ENCODE data around the gene SDCCAG8.
"Not testable (repeated sequence)": the region's sequence is repeated elsewhere in the genome, so short reads cannot be mapped to it uniquely, and the experiment has no call there.

SDCCAG8 gene

DNA sequence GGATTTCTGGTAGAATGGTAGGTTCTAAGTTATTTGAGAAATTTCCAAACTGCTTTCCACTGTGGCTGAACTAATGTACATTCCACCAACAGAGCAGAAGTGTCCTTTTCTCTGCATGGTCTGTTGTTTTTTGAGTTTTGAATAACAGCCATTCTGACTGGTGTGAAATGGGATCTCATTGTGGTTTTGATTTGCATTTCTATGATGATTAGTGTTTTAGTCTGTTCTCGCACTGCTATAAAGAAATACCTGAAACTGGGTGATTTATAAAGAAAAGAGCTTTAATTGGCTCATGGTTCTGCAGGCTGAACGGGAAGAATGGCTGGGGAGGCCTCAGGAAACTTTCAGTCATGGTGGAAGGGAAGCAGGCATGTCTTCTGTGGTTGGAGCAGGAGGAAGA, 80.3 kb downstream of the SDCCAG8 start:
- no peak for DNase-seq (ENCODE audit: low read depth)

DNA sequence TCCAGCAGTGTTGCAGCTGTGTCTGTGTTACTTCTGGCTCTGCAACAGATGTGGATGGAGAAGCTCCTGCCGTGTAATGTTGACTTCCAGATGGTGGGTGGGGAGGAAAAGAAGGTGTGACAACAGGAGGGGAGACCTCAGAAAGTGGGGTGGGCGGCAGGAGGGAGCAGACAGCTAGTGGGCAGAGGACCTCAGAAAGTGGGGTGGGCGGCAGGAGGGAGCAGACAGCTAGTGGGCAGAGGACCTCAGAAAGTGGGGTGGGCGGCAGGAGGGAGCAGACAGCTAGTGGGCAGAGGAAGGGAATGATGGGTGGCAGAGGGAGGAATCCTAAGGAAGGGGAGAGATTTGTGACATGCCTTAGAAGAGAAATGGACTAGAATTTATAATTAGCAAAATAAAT, 83.0 kb downstream of the SDCCAG8 start:
- DNase-seq (ENCODE audit: low read depth), result not testable (repeated sequence)

DNA sequence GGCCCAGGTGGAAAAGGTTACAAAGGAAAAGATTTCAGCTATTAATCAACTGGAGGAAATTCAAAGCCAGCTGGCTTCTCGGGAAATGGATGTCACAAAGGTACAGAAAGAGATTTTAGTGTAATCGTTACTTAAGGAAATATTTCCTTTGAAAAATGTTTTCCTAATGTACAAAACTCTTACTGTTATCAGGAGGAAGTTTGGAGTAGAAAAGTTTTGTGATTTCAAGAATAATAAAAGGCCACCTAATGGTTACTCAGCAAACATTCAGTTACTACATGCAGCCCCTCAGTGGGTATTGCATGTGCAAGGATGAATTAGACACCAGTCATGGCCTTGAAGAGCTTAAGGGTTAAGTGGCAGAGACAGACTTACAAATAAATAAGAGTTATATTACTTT, 85.2 kb downstream of the SDCCAG8 start:
- no peak for DNase-seq (ENCODE audit: low read depth)

DNA sequence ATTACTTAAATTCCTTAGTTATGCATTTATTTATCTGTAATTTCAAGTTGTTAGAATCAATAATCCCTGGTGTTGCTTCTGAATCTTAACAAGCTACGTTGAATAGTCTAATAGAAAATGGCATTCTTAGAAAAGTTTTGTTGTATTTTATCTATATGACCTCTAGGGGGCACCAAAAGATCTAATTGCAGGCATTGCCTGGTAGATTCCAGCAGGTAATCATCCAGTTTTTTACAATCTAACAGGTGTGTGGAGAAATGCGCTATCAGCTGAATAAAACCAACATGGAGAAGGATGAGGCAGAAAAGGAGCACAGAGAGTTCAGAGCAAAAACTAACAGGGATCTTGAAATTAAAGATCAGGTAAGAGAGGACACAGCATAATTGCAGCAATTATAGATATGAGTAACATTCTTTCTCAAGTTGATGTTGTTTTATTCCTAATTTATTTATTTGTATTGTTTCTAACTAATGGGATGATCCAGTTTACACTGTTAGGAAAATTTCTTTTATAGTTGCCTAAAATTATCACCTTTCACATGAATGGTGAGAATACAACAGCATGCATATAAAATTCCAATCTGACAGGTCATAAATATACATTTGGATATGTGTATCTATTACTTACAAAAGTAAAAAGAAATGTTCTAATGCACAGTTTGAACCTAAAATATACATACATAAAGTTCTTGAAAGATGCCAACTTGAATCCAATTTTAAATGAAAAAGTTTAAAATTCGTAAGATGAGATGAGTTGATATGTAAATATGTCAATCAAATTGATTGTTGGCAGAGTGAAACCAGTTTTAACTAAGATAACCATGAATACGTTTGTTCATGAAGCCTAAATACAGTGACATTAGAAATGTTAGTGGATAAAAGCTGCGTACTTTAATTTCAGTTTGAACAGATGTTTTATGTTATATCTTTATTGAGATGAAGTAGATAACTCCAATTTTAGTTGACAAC, 88.4 kb downstream of the SDCCAG8 start:
- no peak for DNase-seq (ENCODE audit: low read depth)

DNA sequence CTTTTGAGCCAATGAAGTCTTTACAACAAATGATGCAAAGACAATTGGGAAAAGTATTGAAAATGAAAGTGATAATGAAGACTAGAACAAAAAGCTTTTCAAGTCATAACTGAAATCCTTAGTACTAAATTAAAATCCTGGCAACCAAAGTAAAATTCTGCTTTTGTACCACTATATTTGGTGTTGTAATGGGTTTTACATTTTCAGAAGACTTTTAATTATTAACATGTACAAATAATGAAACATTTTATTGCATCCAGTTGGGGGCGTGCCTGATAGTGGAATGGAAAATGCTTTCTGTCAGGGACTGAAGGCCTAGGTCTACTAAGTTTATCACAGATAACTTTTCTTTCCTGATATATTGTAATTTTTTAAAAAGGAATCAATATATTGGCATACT, 89.4 kb downstream of the SDCCAG8 start:
- no peak for DNase-seq (ENCODE audit: low read depth)

DNA sequence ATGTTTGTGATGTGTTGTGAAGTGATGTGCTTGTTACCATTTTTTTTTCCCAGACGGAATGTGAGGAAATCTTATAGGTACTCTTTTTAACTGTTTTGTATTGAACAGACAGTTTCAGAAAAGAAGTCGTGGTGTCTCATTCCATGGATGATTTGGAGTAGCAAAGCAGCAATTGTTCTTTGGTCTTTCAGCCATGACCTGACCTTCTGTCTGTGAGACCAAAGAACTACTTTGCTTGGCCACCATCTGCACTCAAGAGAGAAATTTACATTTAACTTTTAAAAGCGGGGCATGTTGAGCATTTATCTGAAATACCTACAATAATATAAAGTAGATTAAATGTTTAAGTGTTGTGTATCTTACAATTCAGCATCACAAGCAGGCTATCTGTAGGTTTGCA, 90.2 kb downstream of the SDCCAG8 start:
- no peak for DNase-seq (ENCODE audit: low read depth)

DNA sequence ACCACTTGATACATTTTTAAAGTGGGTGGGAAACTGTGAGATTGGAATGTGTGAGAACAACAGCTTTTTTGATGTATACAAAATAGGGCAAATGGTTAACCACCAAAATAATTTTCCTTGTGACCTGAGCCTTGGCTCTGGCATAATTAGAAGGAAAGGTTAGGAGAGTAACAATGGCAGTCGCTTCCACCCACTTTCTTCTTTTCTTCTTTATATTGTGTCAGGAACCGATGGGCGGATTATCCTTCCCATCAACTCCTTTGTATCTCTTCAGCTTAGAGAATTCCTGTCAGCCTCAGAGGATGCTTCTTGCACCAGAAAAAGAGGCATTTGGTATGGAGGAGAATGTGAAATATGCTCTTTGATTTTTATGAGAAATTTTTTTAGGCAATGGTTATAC, 90.6 kb downstream of the SDCCAG8 start:
- no peak for DNase-seq (ENCODE audit: low read depth)

DNA sequence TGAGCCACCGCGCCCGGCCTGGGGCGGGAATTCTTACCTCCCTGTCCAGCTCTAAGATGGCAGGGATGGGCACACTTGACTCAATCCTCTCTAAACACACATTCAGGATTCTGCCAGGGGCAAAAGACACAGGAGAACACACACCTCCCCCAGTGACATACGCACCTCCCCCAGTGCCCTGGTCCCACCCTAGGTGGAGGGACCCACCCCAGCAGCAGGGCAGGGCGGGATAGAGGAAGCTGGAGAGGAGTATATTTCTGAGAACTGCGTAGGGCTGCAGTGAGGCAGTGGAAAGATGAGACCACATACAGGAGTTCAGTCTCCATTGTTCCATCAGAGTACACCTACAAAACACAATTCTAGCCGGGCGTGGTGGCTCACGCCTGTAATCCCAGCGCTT, 92.5 kb downstream of the SDCCAG8 start:
- DNase-seq (ENCODE audit: low read depth), result no peak

DNA sequence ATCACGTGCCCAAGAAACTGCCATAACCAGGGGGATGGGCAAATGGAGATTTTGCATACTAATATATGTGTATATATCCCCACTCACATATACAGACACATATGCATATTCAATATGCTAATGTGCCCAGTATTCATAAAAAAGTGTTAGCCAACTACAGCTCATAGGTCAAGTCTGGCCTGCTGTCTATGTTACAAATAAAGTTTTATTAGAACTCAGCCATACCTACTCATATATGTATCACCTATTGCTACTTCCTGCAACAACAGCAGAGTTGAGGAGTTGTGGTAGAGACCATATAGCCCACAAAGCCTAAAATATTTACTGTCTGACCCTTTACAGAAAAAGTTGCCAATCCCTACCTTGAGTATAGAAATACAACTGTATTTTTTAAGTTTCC, 93.3 kb downstream of the SDCCAG8 start:
- DNase-seq (ENCODE audit: low read depth), result no peak

DNA sequence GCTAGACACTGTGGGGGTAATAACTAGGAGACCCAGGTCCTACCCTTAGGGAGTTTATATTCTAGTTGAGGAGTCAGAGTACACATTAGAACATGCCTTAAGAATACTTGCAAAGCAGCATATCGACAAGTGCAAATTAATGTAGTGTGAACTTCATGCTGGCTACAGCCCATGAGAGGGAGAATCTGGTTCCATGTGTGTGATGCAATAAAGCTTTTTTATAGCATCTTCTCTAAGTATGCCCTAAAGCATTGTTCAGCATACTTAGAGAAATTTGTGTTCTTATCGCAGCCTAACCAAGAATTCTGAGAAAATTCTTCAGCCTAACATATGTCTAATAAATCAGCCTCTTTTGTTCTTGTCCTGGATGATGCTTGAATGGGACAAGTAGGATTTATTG, 95.5 kb downstream of the SDCCAG8 start:
- no peak for DNase-seq (ENCODE audit: low read depth)

DNA sequence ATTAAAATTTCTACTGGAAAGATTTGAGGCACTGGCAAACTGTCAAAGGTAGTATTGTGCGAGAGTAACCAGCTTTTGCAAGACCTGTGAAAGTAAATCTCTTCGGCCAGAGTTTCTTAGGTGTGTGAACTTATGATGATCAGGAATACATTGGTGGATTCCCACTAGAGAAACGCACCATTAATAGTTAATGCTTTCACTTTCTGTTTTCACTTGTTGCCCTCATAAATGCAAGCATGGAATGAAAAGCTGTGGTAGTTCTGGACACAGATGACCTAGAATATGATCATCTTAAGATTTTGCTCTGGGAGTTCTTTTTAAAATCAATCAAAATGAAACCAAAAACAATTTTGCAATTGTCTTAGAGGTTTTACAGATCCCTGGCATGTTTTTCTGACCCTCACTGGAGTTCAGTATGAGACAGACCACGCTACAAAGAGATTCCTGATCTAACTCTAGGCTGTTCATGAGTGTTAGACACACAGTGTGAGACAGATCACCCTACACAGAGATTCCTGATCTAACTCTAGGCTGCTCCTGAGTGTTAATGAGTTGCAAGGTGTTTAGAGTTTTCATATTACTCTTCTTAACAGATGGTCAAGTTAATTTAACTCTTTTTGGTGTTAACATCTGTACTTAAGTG, 98.8 kb downstream of the SDCCAG8 start:
- DNase-seq (ENCODE audit: low read depth), result no peak

DNA sequence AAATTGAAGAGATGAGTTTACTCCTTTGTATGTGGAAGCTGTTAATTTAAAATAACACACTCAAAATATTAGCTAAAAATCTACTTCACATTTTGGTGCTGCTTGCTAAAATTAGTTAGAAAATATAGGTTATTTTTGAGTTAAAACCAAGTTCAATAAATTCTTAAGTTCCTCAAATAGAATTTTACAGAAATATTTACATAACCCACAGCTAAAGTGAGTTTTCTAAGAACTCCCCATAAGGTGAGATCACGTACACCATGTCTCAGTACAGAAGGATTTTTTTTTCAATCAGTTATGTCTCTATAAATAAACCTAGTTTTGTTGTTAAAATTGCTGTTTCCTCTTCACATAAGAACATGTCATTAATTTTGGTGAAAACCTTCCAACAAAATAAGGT, 108.0 kb downstream of the SDCCAG8 start:
- DNase-seq (ENCODE audit: low read depth), result no peak

DNA sequence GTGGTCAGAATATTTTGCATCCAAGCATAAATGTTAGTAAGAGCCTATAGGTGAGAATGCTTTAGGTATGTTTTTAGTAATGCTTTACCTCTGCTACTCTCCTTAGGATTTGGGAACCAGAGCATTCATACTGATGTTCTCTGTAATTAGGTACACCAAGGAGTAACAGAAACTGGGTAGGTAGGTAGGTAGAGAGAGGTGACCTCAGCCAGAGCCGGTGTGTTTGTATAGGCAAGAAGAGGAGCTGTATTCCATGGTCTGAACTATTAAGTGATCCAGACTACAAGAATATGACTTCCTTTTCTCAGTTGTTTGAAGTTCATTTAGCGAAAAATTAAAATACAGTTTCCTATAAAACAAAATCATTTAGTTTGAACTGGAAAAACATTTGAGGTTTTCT, 108.5 kb downstream of the SDCCAG8 start:
- DNase-seq (ENCODE audit: low read depth), result no peak

DNA sequence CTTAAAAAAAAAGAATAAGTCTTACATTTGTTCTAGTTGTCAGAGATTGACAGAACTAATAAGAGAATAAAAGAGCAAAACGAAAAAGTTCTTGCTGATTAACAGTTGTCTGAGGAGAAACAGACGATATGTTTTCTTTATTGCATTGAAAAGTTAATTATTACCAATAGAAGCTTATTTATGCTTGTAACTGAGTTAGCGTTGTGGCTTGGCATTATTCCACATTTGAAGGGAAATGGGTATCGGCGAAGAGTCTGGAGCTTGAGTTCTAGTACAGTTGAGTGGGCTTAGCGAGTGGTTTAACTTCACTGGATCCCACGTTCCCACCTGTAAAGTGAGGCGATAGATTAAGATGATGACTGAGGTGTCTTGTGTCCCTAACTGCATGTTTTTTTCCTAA, 109.0 kb downstream of the SDCCAG8 start:
- no peak for DNase-seq (ENCODE audit: low read depth)

DNA sequence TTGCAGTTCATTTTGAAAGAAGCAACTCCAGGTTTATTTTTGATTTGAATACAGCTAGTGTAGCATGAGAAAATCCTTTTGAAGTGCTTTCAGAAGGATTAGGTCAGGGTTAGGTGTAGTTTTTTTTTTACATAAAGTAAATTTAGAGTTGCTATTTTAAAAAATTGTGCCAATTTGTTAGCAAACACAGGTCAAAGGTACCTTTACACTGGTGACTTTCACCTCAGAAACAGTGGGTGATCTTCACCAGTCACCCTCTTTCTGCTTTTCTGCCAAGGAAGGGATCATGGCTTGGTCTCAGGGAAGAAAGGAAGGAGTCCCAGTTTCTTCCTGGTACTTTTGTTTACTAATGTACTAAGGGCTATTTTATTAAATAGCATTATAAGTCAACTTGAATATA, 111.5 kb downstream of the SDCCAG8 start:
- no peak for DNase-seq (ENCODE audit: low read depth)

DNA sequence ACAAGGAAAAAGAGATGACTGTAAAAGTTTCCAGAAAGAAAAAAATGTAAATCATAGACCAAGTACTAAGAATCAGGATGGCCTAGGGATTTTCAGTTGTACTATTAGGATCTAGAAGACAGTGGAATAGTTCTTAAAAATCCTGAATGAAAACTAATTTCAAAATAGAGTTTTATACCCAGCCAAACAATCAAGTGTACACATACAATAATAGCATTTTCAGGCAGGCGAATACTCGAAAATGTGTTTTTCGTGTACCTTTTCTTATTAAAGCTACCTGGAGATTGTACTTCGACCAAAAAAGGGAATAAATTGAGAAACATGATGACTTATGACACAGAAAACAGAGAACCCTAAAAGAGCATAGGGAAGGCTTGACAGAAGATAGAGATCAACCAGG, 118.6 kb downstream of the SDCCAG8 start:
- no peak for DNase-seq (ENCODE audit: low read depth)

DNA sequence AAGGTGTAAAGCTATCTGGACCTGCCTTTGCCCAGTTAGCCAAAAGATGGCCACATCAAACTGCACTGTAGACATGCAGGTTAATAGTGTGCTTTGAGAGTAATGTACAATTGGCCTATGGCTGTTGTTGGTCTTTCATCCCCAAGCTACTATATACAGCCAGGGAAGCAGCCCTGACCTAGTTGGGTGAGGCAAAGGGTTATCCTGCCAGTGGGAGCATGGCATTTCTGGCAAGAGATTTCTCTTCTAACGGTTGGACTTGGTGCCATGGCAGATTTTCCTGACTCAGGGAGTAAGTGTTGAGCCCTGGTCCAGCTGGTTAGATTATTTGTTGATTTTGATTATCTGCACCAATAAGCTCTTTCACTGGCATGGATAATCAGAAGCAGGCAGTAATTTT, 119.8 kb downstream of the SDCCAG8 start:
- DNase-seq (ENCODE audit: low read depth), result no peak

DNA sequence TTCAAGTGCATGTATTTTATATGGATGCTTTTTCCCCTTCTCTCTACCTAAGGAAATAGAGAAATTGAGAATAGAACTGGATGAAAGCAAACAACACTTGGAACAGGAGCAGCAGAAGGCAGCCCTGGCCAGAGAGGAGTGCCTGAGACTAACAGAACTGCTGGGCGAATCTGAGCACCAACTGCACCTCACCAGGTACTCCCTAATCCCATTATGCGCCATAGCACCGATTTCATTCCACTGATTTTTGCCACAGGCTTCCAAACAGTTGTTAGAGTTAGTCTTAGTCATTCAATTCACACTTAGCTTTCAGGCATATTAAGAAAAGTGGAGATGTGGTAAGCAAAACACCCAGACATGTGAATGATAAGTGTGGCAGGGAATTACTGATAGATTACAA, 122.8 kb downstream of the SDCCAG8 start:
- no peak for DNase-seq (ENCODE audit: low read depth)

DNA sequence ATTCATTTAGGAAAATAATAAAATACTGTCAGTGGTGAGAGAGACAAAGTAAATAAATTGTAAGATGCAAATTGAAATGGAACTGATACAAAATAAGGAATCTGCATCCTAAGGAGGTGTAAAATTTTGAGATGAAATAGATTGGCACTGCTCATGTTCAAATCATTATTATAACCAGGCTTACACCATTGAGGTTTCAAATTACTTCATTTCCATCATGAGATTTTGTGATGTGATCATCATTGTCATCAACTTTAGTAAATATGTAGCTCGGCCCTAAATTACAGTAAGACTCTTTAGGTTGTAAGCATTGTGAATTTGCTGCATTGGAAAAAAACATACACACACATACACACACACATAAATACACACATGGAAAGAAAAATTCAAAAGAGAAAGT, 123.4 kb downstream of the SDCCAG8 start:
- DNase-seq (ENCODE audit: low read depth), result no peak

DNA sequence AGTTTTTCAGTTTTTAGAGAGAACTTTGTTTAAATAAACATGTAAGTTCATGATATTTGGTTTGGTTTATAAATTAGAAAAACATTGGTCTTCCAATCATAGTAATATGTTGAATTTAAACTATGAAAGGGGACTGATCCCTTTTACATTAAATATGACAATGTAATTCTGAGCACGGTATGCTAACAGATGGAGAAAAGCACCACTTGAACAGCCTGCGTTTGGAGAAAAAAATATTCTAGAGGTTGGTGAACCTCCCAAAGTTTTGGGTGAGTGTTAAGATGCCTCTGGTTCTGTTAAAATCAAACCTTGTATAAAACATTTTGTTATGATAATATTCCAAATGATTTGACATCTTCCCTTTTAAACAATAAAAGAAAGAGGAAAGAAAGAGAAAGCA, 123.9 kb downstream of the SDCCAG8 start:
- DNase-seq (ENCODE audit: low read depth), result no peak

DNA sequence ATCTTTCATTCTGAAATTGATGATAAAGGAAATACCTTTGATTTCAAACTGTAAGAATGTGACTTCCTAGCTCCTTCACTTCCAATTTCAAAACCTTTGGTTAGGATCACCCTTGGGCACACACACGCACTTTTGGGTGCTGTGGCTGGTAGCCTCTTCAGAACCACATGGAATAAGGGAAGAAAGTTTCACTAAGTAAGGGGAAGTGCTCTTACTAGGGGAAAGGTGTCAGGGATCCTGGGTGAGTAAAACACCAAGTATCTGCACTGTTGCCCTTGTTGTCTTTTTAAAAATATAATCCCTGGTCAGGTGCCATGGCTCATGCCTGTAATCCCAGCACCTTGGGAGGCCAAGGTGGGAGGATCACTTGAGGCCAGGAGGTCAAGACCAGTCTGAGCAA, 132.4 kb downstream of the SDCCAG8 start:
- DNase-seq (ENCODE audit: low read depth), result no peak

DNA sequence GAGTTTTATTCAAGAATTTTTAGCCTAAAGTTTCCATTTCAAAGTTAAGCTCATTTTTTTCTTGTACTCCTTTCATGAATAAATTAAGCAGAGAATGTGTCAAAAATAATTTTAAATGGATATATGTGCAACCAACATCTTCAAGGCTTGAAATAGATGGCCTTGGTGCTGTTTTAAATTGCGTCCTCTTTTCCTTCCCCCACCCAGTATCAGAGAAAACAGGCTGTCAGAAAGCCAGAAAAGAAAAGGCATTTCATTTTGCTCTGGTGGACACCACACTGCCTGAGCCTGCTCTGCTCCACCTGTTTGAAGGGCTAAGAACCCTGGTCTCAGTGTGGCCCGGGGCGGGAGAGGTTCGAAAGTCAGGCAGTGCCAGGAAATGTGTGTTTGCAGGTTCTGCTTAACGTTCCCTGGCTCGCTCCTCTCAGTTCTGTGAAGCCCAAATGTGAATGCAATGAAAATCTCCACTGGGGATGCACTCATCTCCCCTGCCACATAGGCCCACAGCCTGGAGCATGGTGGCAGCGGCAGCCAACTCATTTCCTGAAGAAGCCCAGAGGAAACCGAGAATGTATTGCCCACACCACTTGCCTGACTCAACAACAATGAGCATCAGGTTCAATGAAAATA, 134.4 kb downstream of the SDCCAG8 start:
- DNase-seq (ENCODE audit: low read depth), result no peak

DNA sequence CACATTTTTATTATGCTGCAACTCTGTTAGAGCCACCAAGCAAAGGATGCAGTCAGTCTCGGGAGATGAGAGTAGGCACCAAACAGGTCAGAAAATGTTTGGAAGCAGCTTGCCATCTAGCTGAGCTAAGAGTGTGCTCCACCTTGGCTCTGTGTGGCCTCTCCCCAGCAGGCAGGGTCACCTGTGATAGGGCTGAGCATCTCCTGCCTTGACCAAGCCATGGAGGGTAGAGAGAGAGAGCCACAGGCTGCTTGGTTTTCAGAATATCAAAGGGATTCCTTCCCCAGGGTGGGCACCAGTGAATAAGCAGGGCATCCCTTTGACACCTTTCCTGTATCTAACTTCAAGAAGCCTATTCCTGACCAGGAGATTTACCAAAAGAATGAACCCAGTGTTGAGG, 135.5 kb downstream of the SDCCAG8 start:
- no peak for DNase-seq (ENCODE audit: low read depth)

Measured in non-pigmented ciliary epithelial cell (primary cell).